Small intestine (tissue), 7 donors: ENCODE data around the gene SYNGAP1. TPM values are rescaled to one million over a fixed set of nuclear protein-coding genes. Genes with fewer than 3 reads are reported as not detected.

Experiments used
- DNase-seq, 2 donors: peaks; one replicate each; pipeline versions ENCODE4 v3.0.0 to v3.0.0-alpha.2; 2013
- FAIRE-seq: peaks from 2 replicates; lab custom pipeline; 2012; peaks lifted over from hg19 to GRCh38; lab: Jason Lieb, UNC
- H3K27ac ChIP-seq, 3 donors: one replicate each; pipeline ENCODE4 v1.5.1; 2013; ENCODE audit warnings: low read length in 2 of 3, mild to moderate bottlenecking in 2 of 3, control low read depth in 1 of 3, inconsistent platforms in 1 of 3, low read depth in 1 of 3, moderate library complexity in 1 of 3
- H3K27me3 ChIP-seq, 3 donors: one replicate each; pipeline ENCODE4 v1.6.1; 2013; ENCODE audit warnings: low read length in 3 of 3, inconsistent platforms in 1 of 3; ENCODE audit not compliant: control insufficient read depth in 3 of 3, insufficient read depth in 3 of 3
- H3K36me3 ChIP-seq, 3 donors: one replicate each; pipeline ENCODE4 v1.6.1; 2013; ENCODE audit warnings: low read length in 3 of 3, inconsistent platforms in 1 of 3, low read depth in 1 of 3, mild to moderate bottlenecking in 1 of 3, moderate library complexity in 1 of 3; ENCODE audit not compliant: control insufficient read depth in 3 of 3, insufficient read depth in 2 of 3
- H3K4me1 ChIP-seq, 3 donors: one replicate each; pipeline ENCODE4 v1.6.1; 2013; ENCODE audit warnings: low read length in 2 of 3, inconsistent platforms in 1 of 3, low read depth in 1 of 3, mild to moderate bottlenecking in 1 of 3, moderate library complexity in 1 of 3; ENCODE audit not compliant: control insufficient read depth in 3 of 3, insufficient read depth in 2 of 3
- H3K4me3 ChIP-seq, 3 donors: one replicate each; pipeline ENCODE4 v1.5.1; 2013; ENCODE audit warnings: low read length in 3 of 3, control low read depth in 1 of 3, inconsistent platforms in 1 of 3, low read depth in 1 of 3, mild to moderate bottlenecking in 1 of 3, moderate library complexity in 1 of 3
- H3K9me3 ChIP-seq, 2 donors: one replicate each; pipeline ENCODE4 v1.6.1; 2013; ENCODE audit warnings: low read depth in 1 of 2, low read length in 1 of 2; ENCODE audit not compliant: control insufficient read depth in 2 of 2, insufficient read depth in 1 of 2
- WGBS, 3 donors: extraction: QIAGEN DNeasy Blood & Tissue Kit; methylation state at CpG; one replicate each; pipeline ENCODE4 v1.1.7; 2013; 5-methylcytosine and 5-hydroxymethylcytosine counted together
- polyA plus RNA-seq, 4 donors: library from polyadenylated mRNA; stranded (reverse) in 3 of 4; unstranded in 1 of 4; fragments of 200-250 nt in 3 of 4; fragments of 120-200 nt in 1 of 4; gene quantifications; one replicate each; pipeline versions ENCODE4 v1.2.1 to v1.2.3, GENCODE V29; 2013
- donor health status: healthy with polysubstance abuse.
- donor health status: control.
- donor health status: control.
- donor health status: Bipolar disorder and iron deficiency.
- donor health status: healthy.

Gene SYNGAP1
- polyA plus RNA-seq, 4 donors: 0.89 to 16.6 (median 5.6) TPM

DNA sequence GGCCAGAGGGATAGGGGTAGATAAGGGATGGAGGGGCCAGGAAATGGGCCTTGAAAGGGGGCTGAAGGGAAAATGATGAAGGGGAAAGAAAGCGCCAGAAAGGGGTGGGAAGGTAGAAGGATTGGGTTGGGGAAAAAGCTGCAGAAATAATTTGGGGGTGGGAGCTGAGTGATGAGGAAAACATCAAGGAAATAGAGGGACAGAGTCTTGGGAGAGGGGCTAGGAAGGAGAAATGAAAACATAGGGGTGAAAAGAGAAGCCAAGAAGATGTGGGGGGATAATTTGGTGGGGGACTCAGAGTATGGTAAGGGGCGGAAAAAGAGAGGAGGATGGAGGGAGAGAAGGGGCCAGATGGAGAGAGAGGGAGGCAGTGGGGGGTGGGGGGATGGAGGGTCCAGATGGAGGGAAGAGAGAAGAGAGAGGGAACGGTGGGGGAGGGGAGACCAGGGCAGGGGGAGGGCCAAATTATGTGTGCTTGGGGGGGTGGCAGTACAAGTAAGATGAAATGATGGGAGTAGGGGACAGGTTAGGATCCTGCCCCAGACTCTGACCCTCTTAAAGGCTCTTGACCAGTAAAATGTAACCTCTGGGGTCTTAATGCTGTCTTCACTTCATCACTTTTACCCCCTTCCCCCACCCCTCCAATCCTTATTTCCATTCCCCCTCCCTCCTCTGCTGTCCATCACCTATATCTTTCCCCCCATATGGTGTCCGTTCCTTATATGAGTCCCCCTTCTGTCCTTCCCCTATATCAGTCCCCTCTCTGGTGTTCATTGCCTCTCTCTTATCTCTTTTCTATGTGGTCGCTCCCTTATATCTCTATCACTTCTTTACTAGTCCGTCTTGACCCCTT, 852 bp downstream of the SYNGAP1 start:
- Histone ChIP-seq H3K9me3 (no peaks in the 10 kb centered on the region), H3K4me3 (peak overlapping the region in 1 of 3 donors; percentile 23), H3K36me3 (peaks cover 0 to 8% (median 0%) of the 10 kb centered on the region in 3 donors), H3K27me3 (peaks cover 0 to 12% (median 0%) of the 10 kb centered on the region in 3 donors), H3K4me1 (peaks cover 12 to 40% (median 13%) of the 10 kb centered on the region in 3 donors), H3K27ac (no peak overlapping the region)
- FAIRE-seq (no peak), DNase-seq (no peak)
- WGBS, 3 donors: 61 to 69% (median 67%) methylated on average over 6 of the region's 6 CpGs

DNA sequence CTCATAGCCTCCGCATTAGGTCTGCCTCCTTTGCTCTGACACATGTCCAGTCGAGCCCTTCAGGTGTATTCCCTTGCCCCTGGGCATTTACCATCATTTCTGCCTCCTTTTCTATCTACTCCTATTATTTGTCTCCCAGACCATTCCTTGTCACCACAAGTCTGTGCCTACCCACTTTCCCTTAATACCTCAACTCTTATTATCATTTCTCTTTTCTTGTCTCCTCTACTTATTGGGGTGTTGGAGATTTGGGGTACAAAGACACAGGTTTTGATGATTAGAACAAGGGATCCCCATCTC, 1.4 kb downstream of the SYNGAP1 start:
- H3K4me3 ChIP-seq: no peak overlapping the region
- no peaks in the 10 kb centered on the region for H3K9me3 ChIP-seq
- H3K27ac ChIP-seq: no peak overlapping the region
- H3K36me3 ChIP-seq: peaks cover 0 to 4% (median 0%) of the 10 kb centered on the region in 3 donors
- H3K27me3 ChIP-seq: peaks cover 0 to 12% (median 0%) of the 10 kb centered on the region in 3 donors
- DNase-seq: no peak
- FAIRE-seq: no peak
- WGBS, 3 donors: 84 to 89% (median 88%) methylated on average over 2 of the region's 2 CpGs
- peaks cover 12 to 36% (median 13%) of the 10 kb centered on the region in 3 donors for H3K4me1 ChIP-seq

DNA sequence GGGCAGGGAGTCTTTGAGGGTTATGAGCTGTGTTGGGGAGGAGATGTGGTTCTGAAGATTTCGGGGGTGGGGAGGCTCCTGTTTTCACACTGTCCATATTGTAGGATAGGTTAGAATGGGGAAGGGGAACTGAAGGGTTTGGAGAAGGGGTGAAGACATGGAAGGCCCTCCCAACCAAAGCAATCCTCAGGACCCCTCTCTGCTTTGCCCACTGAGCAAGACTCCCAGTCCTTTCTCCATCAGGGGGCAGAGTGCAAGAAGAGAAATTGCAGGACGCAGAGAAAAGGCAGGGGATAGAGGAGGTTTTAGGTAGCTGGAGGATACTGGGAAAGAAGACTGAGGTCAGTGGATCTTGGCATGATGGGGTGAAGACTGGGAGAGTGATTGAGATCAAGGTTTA, 3.9 kb downstream of the SYNGAP1 start:
- H3K36me3 ChIP-seq: no peaks in the 10 kb centered on the region
- FAIRE-seq: no peak
- no peaks in the 10 kb centered on the region for H3K9me3 ChIP-seq
- H3K4me3 ChIP-seq: no peak overlapping the region
- DNase-seq: no peak
- WGBS, 3 donors: 93 to 97% (median 97%) methylated on average over 2 of the region's 2 CpGs
- no peak overlapping the region for H3K27ac ChIP-seq
- H3K4me1 ChIP-seq: peaks cover 6 to 40% (median 11%) of the 10 kb centered on the region in 3 donors
- peaks cover 0 to 12% (median 0%) of the 10 kb centered on the region in 3 donors for H3K27me3 ChIP-seq

DNA sequence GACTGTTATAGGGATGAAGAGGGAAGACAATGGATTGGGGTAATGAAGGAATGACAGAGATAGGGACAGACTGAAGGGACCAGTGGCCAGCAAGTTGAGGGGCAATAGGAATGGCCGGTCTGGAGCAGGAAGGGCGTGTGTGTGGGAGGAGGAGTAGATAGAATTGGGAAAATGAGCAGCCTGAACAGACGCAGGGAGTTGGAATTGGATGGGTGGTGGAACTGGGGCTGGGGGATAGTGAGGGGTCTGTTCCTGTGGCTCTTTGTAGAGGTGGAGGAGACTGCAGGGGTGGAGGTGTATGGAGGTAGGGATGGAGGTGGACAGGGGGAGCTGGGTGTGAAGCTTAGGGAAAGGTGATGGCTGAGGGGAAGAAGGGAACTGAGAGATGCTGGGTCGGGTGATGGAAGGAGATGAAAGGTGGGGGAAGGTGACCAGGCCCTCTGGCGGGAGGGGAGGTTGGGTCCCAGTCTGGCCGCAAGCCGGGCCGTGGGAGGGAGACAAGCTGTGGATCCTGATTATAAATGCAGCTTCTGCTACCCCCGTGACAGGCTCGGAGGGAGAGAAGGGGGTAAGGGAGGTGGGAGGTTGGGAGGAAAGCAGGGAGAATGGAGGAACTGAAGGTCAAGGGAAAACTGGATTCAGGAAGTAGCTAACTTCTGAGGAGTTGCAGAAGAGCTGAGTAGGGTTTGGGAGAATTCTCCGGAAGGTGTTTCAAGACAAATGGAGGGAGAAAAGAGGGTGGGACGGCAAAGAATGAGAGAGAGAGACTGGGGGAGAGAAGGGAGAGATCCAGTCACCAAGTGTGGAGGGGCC, 5.2 kb downstream of the SYNGAP1 start:
- Histone ChIP-seq H3K27me3 (peaks cover 0 to 6% (median 0%) of the 10 kb centered on the region in 3 donors), H3K4me1 (peaks cover 3 to 39% (median 11%) of the 10 kb centered on the region in 3 donors), H3K4me3 (peak overlapping the region; percentile 46 to 81 (median 56)), H3K27ac (peak overlapping the region; percentile 77 to 99 (median 93)), H3K9me3 (no peaks in the 10 kb centered on the region), H3K36me3 (no peaks in the 10 kb centered on the region)
- no peak for FAIRE-seq
- WGBS, 3 donors: 12 to 19% (median 17%) methylated on average over 12 of the region's 12 CpGs
- no peak for DNase-seq

DNA sequence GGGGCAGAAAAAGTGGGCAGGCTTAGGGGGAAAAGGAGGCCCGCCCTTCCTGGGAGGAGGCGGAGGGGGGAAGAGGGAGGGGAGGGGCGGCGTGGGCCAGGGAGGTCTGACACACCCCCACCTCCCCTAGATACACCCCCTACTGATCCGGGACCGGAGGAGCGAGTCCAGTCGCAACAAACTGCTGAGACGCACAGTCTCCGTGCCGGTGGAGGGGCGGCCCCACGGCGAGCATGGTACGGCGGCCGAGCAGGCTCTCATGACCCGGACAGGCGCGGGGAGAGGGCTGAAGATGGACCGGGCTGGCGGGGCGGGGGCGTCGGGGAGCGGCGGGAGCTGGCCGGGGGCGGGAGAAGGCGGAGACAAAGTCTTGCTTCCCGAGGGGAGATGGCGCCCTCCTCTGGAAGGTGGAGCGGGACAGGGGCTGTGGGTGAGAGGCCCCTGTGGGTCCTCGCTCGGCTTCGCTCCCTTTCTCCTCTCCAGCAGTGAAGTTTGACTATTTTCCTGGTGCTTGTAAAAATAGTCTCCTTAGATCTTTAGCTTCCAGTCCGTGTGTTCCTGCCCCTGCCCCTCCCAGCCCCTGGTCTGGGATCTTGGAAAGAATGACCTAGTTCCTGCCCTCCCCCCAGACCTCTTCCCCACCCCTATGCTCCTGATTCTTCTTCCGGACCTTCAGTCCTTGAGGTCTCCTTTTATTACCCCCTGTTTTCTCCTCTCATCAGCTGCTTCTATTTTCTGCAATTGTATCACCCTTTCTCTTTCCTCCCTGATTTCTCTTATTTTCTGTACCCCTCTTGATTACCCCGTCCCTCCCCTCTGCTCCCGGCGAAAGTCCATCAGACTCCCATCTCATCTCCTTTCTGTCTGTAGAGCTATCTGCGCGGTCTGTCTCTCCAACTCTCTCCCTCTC, 6.1 kb downstream of the SYNGAP1 start:
- 1% methylated on average over 37 to 43 of the region's 43 CpGs for WGBS, 3 donors
- Histone ChIP-seq H3K4me1 (peaks cover 9 to 48% (median 13%) of the 10 kb centered on the region in 3 donors), H3K36me3 (no peaks in the 10 kb centered on the region), H3K9me3 (no peaks in the 10 kb centered on the region), H3K4me3 (peak overlapping the region; percentile 46 to 81 (median 56)), H3K27ac (peak overlapping the region; percentile 77 to 99 (median 93)), H3K27me3 (peaks cover 0 to 6% (median 0%) of the 10 kb centered on the region in 3 donors)
- FAIRE-seq: no peak
- DNase-seq: peak; percentile 68 to 93

DNA sequence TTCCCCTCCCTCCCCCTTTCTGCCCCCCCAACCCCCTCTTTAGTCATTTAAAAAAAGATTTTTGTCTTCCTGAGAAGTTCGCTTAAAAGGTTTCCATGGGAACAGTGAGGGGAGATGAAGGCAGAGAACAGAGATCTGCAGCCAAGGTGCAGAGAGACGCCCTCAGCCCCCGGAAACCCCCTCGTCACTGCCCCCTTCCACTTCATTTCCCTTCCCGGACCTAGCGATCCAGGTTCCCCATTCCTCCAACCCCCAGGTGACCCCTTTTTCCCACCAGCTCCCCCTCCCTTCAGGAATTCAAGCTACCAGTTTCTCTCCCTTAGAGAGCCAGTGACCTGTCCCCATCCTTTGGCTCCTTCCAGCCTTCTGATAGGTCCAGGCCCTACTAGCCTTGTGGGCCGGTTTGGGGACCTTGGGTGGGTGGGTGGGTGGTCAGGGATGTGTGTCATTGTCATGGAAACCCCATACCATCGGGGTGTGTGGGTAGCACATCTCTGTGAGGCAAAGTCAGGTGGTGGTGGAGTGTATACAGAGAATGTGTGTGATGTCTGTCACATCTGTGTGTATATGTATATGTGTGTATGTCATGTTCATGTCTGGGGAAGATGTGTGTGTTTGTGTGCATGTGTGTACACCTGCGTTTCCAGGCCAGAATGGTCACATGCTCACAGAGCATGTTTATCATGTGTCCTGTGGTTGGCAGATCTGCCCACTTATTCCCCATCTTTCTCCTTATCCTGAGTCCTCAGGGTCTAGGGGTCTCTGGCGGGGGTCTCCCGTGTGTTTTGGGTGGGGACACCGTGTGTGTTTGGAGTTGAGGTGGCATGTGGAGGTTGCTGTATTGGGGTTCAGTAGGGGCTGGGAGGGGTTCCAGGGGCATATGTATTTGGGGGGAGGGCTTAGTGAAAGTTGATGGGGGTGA, 7.0 kb downstream of the SYNGAP1 start:
- peaks cover 9 to 57% (median 13%) of the 10 kb centered on the region in 3 donors for H3K4me1 ChIP-seq
- H3K4me3 ChIP-seq: peak overlapping the region in 2 of 3 donors; percentile 69 to 81
- H3K36me3 ChIP-seq: no peaks in the 10 kb centered on the region
- DNase-seq: peak in 1 of 2 donors; percentile 37
- WGBS, 3 donors: 3 to 11% (median 5%) methylated on average over 12 of the region's 12 CpGs
- no peaks in the 10 kb centered on the region for H3K27me3 ChIP-seq
- H3K27ac ChIP-seq: peak overlapping the region in 2 of 3 donors; percentile 47 to 99
- FAIRE-seq: no peak
- H3K9me3 ChIP-seq: no peaks in the 10 kb centered on the region

DNA sequence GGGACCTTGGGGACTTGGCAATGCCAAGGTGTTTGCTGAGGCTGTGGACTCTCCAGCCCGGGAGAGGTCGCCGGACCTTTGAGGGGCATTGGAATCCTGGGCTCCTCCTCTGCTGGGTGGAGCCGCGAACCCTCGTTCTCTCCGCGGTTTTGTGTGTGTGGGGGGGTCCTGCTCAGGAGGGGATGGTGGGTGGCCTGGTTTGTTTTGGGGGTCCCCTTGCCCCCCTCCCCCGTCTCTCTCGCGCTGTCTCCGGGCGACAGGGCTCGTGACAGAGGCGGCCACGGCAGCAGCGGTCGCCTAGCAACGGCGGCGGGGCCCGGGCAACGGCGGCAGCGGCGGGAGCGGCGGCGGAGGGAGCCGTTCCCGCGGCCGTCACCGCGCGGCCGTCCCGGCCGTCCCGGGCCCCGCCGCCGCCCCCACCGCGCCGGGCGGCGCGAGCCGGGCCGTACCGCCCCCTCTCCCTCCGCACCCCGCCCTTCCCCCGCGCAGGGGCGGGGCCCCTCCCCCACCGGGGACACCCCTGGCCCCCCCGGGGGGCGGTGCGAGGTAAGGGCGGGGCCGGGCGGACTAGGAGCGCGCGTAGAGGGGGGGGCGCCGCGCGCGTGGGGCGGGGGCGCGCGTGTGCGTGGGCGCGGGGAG, 7.8 kb downstream of the SYNGAP1 start:
- peak overlapping the region in 2 of 3 donors; percentile 29 to 63 for H3K27ac ChIP-seq
- DNase-seq (peak; percentile 31 to 69), FAIRE-seq (no peak)
- 0 to 1% (median 0%) methylated on average over 8 to 78 of the region's 79 CpGs for WGBS, 3 donors
- H3K4me3 ChIP-seq: peak overlapping the region; percentile 50 to 69 (median 56)
- H3K9me3 ChIP-seq: no peaks in the 10 kb centered on the region
- H3K36me3 ChIP-seq: peaks cover 0 to 6% (median 0%) of the 10 kb centered on the region in 3 donors
- no peaks in the 10 kb centered on the region for H3K27me3 ChIP-seq
- peaks cover 9 to 58% (median 13%) of the 10 kb centered on the region in 3 donors for H3K4me1 ChIP-seq
